ENCODE measurements around the gene NAT9. TPM values are rescaled to one million over a fixed set of nuclear protein-coding genes. Genes with fewer than 3 reads are reported as not detected.

Gene NAT9
- total RNA-seq, 4 donors from 2014 or later, result 14.3 to 26.6 (median 18.1) TPM

DNA sequence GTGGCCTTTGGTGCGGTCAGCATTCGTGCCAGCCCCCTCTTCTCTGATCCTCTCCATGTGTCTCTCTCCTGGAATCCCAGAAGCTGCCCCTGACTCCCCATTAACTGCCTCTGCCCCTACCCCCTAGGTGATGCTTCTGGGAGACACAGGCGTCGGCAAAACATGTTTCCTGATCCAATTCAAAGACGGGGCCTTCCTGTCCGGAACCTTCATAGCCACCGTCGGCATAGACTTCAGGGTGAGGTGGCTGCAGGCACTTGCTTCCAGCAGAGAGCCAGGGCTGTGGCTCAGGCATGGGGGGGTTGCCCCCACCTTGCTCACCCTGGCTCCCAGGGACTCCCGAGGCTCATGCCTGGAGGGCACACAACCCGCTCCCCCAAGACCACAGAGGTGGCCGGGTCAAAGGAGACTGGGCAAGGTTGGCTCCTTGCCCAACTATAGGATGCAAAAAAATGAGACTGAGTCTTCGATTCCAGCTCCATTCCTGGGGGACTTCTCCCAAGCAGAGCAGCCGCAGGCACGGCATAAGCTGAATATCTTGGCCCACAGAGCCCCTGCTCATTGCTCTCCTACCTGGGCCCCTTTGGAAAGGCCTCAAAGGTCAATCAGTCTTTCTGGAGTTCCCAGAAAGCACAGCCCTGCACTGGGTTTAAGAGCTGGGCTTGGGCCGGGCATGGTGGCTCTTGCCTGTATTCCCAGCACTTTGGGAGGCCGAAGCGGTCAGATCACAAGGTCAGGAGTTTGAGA lies 35.3 kb downstream of the NAT9 start:
- no peak overlapping the region for H3K4me3 ChIP-seq (ENCODE audit: low read depth, poor library complexity, severe bottlenecking)
- 73 to 81% methylated on average over 17 of the region's 17 CpGs for WGBS, 2 donors
- TF ChIP-seq POLR2A (IDR thresholded peaks at IDR 0.05), result no peak
- TF ChIP-seq, protein P1, sequence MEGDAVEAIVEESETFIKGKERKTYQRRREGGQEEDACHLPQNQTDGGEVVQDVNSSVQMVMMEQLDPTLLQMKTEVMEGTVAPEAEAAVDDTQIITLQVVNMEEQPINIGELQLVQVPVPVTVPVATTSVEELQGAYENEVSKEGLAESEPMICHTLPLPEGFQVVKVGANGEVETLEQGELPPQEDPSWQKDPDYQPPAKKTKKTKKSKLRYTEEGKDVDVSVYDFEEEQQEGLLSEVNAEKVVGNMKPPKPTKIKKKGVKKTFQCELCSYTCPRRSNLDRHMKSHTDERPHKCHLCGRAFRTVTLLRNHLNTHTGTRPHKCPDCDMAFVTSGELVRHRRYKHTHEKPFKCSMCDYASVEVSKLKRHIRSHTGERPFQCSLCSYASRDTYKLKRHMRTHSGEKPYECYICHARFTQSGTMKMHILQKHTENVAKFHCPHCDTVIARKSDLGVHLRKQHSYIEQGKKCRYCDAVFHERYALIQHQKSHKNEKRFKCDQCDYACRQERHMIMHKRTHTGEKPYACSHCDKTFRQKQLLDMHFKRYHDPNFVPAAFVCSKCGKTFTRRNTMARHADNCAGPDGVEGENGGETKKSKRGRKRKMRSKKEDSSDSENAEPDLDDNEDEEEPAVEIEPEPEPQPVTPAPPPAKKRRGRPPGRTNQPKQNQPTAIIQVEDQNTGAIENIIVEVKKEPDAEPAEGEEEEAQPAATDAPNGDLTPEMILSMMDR (IDR thresholded peaks at IDR 0.05), result no peak
- intact Hi-C loops (cut with DNase I; ENCODE audit: low total_unique reads), result loop anchor here (10.0 kb wide), 1 partner anchor 124 kb away; no protein-coding TSS in a partner anchor
- DNase-seq (ENCODE audit: low spot score in 2 of 2), result no peak

DNA sequence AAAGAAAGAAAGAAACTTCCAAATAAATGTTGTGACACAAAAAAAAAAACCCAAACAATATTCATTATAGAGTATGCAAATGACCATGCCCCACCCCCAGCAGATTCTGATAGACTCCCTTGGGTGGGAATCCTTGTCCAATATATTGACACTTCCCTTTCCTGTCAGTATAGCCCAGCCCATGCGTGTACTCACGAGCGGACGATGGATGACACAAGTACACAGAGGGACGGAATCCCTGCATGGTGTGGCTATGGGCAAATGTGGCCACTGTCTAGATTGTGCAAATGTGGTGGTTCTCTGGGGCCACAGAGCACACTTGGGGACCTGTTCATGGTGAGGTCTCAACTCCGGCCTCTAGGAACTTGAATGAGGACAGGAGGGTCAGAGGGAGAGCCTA lies 36.0 kb downstream of the NAT9 start:
- WGBS, 2 donors, result 82 to 87% methylated on average over 6 of the region's 6 CpGs
- no peak for TF ChIP-seq POLR2A (IDR thresholded peaks at IDR 0.05)
- TF ChIP-seq, protein P1 (IDR thresholded peaks at IDR 0.05), result no peak
- H3K4me3 ChIP-seq (ENCODE audit: low read depth, poor library complexity, severe bottlenecking), result no peak overlapping the region
- DNase-seq (ENCODE audit: low spot score in 2 of 2), result no peak
- intact Hi-C loops (cut with DNase I; ENCODE audit: low total_unique reads), result loop anchor here (10.0 kb wide), 1 partner anchor 125 kb away; no protein-coding TSS in a partner anchor

DNA sequence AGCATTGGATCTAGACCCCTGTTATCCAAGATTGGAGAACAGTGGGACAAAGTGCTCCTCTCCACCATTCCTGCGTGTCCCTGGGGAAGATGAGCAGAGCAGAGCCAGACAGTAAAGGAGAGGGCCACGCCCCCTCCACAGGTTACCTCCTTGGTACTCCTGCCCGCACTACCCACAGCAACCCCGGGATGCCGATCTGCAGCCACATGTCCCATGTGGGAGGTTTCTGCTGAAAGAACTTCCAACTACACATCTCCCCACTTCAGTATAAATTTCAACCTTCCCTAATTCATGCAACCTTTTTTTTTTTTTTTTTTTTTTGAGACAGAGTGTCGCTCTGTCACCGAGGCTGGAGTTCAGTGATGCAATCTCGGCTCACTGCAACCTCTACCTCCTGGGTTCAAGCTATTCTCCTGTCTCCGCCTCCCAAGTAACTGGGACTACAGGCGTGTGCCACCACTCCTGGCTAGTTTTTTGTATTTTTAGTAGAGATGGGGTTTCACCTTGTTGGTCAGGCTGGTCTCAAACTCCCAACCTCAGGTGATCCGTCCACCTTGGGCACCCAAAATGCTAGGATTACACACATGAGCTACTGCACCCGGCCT lies 36.8 kb downstream of the NAT9 start:
- no peak for TF ChIP-seq POLR2A (IDR thresholded peaks at IDR 0.05)
- TF ChIP-seq, protein P1 (IDR thresholded peaks at IDR 0.05), result no peak
- intact Hi-C loops (cut with DNase I; ENCODE audit: low total_unique reads), result no loop called here
- 76 to 81% methylated on average over 12 of the region's 12 CpGs for WGBS, 2 donors
- no peak overlapping the region for H3K4me3 ChIP-seq (ENCODE audit: low read depth, poor library complexity, severe bottlenecking)
- DNase-seq (ENCODE audit: low spot score in 2 of 2), result no peak

DNA sequence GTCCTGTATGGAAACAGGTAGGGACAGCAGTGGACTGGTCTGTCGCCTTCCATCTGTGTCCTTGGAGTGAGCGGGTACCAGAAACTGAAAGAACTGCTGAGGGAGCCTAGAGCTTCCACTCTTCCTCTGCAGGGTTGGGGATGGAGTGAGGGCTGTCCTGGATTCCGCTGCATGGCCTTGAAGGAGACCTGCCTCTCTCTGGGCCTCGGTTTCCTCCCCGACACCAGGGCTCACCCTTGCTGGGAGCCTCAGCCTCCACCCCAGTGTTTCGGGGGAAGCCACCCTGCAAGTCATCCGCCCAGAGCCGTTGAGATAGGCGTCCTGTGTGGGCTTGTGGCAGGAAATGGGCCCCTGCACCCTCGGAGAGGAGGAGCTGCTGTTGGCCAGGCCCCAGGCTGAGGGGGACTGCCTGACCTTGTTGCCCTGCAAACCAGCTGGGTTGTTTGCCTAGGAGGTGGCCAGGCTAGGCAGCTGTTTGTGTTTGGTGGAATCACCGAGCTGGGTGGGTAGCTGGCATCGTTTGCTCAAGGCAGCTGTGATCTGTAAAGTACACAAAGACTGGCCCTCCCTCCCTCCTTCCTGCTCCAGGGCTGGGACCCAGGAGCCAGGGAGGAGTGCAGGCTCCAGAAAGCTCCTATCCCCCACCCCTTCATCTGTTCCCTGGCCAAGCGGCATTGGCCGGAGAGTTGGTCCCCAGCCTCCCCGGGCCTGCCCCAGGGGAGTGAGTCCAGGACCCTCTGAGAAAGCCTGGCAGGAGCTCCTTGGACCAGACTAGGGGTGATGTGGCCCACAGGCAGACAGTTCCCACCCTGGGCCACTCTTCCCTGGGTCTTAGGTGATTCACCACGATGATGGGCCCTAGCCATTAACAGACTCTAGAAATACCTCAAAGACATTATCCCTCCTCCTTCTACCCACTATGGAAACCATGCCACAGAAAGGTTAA lies 37.8 kb downstream of the NAT9 start:
- no peak for DNase-seq (ENCODE audit: low spot score in 2 of 2)
- intact Hi-C loops (cut with DNase I; ENCODE audit: low total_unique reads), result no loop called here
- 33 to 46% methylated on average over 16 of the region's 16 CpGs for WGBS, 2 donors
- no peak for TF ChIP-seq POLR2A (IDR thresholded peaks at IDR 0.05)
- TF ChIP-seq, protein P1 (IDR thresholded peaks at IDR 0.05), result no peak
- H3K4me3 ChIP-seq (ENCODE audit: low read depth, poor library complexity, severe bottlenecking), result no peak overlapping the region

DNA sequence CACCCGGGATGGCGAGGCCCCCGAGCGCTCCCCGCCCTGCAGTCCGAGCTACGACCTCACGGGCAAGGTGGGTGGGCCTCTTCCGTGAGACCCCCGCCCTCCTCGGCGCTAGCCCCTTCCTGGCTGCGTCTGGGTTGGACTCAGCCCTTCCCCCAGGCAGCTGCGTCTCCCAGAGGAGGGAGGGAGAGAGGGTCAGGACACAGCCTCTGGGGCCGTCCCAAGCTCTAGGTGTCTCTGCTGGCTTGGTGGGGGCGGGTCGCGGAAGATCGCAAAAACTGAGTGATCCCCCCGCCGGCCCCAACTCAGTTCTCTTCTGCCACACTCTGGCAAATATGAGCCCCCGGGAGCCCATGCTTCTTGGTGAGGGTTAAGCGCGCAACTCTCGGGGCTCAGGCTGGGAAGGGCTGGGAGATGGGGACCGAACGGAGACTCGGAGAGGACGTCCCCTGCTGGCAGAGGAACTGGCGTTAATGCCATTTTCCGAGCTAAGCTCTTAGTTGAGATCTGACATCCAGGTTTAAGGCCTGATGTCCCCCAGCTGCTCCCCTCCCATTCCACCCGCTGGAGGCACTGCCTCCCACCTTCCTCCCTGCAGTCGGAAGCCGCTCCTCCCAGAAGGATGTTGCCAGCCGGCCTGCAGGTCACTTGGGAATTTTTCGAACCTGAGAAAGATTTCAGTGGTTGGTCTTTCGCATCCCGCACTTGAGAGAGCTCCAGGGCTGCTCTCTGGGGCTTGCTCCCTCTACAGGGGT lies 38.7 kb downstream of the NAT9 start:
- DNase-seq (ENCODE audit: low spot score in 2 of 2), result no peak
- TF ChIP-seq, protein P1 (IDR thresholded peaks at IDR 0.05), result no peak
- no peak for TF ChIP-seq POLR2A (IDR thresholded peaks at IDR 0.05)
- 4 to 13% methylated on average over 15 to 21 of the region's 38 CpGs for WGBS, 2 donors
- intact Hi-C loops (cut with DNase I; ENCODE audit: low total_unique reads), result no loop called here
- H3K4me3 ChIP-seq (ENCODE audit: low read depth, poor library complexity, severe bottlenecking), result no peak overlapping the region
